GM12864 (cell line): ENCODE measurements around the gene CDA.
A peak's percentile ranks its signal among the peaks of the same experiment; 100 is the strongest.

Experiments used
- DNase-seq: peaks from one replicate; pipeline ENCODE4 v3.0.0-alpha.2; 2011; ENCODE audit warnings: low read depth
- H3K4me3 ChIP-seq: 2 replicates; pipeline ENCODE4 v1.5.1; 2011; ENCODE audit warnings: mild to moderate bottlenecking, low read depth, low read length, control low read depth
- TF ChIP-seq, protein P1 (sequence below): IDR thresholded peaks from 2 replicates; pipeline ENCODE4 v1.5.1; 2011; ENCODE audit warnings: low read depth, mild to moderate bottlenecking, moderate library complexity, low read length, control low read depth, inconsistent platforms; ENCODE audit errors: missing control alignments

Gene CDA

DNA sequence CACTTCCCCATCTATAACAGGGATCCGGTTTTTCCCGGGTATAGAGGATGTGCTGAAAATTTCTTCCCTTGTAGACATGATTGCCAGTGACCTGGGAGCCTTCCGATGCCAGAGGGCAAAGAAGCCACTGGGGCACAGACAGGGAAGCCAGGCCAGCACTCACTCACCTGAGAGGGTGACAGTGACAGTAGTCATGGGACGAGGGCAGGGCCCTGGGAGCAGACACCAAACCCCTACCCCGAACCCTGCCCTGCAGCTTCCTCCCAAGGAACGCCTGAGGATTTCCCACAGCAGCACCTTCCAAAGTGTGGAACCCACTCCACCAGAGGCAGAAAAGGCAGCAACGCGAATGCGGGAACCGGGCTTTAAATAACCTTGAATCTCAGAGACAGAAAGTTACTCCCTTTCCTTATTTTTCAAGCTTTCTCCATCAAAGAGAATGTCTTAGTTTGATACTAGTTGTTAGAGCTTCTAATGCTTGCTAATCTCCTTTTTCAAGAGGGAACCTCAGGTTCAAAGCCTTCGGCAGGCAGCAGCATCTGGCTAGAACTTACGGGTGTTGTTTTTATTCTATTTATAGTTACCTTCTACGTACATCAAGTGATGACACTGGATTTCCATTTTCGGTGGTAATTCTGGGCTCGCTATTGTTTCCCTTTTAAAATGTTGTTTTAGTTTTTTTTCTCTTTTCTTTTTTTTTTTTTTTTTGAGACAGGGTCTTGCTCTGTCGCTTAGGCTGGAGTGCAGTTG, 69.4 kb downstream of the CDA start:
- DNase-seq: no peak
- TF ChIP-seq, protein P1, sequence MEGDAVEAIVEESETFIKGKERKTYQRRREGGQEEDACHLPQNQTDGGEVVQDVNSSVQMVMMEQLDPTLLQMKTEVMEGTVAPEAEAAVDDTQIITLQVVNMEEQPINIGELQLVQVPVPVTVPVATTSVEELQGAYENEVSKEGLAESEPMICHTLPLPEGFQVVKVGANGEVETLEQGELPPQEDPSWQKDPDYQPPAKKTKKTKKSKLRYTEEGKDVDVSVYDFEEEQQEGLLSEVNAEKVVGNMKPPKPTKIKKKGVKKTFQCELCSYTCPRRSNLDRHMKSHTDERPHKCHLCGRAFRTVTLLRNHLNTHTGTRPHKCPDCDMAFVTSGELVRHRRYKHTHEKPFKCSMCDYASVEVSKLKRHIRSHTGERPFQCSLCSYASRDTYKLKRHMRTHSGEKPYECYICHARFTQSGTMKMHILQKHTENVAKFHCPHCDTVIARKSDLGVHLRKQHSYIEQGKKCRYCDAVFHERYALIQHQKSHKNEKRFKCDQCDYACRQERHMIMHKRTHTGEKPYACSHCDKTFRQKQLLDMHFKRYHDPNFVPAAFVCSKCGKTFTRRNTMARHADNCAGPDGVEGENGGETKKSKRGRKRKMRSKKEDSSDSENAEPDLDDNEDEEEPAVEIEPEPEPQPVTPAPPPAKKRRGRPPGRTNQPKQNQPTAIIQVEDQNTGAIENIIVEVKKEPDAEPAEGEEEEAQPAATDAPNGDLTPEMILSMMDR: no peak
- H3K4me3 ChIP-seq: no peak overlapping the region

DNA sequence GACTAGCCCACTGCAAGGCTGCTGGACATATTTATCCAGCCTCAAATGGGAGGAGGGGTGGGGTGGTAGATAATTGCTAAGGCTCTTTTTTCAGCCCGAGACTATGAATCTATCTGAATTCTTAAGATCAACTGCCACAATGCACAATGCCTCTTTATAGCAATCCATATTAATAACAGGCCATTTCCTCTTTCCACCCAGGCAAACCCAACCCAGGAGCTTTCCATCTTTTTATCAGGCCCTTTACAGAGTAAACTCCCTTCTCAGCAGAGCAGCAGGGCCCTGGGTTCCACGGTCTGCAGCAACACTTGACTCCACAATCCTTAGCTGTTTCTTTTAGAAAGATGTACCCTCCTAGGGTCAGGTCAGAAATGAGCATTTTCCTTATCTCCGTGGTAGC, 71.5 kb downstream of the CDA start:
- H3K4me3 ChIP-seq: peak overlapping the region; percentile 89
- DNase-seq: no peak
- TF ChIP-seq, protein P1: no peak

DNA sequence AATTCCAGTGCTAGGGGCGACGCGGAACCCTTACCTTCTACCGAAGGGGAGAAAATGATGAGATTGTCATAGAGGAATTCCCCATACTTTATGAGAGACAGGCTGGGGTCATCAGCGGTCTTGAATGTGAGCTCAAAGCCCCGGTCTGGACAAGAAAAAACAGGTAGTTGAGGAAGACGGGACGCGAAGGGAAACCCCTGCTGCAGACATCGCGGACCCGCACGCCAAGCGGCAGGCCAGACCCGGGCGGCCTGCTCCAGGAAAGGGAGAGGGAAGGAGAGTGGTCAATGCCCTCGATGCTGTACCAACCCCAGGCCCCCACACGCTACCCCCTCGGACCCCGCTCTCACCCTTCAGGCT, 71.9 kb downstream of the CDA start:
- DNase-seq: no peak

DNA sequence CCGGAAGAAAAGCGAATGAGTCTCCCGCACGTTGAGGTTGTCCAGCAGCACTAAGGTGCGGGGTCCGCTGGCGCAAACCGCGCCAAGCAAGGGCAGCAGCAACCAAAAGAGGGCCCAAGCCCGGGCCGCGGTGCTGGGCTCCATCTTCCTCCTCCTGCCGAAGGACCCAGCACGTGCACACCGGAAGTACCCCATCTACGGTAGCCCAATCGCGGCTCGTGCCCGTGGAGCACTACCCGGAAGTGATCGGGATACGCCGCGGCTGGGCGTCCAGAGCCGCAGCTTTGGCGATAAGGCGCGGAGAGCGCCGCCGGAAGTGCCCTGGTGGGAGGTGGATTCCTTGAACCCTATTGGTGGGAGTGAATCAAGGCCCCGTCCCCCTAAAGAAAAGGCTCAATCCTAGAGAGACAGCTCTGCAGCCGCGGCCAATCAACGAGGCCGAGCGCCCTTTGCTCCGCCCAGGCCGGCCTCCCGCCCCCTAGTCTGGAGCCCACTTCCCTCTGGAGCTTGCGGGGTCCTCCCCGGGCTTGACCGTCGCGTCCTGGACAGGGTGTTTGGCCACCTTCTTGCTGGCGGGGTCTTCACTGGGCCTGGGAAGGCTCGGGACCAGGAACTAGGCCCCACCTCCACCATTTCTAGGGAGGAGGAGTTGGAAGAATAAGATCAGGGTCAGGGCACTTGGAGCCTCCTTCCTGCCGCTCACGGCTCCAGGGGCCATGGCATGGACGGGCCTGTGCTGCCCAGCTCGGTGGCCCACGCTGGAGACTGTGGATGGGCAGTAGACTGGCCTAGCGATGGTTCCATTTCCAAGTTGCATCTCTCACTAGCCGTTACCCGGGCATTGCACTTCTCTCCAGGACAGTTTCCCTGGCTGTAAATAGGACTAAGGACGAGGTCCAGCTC, 72.6 kb downstream of the CDA start, which contains the start of gene DDOST:
TSS of gene DDOST (minus strand) at position 163 of the 903 bp plus-strand sequence. CDS start at position 144, 19 bp downstream.
- DNase-seq: peak; percentile 98
- TF ChIP-seq, protein P1: peak; percentile 52
- H3K4me3 ChIP-seq: peak within 1 kb of the TSS; percentile 89

More for the DNA sequence above, 71.9 kb downstream of the CDA start:
- H3K4me3 ChIP-seq: peak overlapping the region; percentile 89
- TF ChIP-seq, protein P1: no peak

DNA sequence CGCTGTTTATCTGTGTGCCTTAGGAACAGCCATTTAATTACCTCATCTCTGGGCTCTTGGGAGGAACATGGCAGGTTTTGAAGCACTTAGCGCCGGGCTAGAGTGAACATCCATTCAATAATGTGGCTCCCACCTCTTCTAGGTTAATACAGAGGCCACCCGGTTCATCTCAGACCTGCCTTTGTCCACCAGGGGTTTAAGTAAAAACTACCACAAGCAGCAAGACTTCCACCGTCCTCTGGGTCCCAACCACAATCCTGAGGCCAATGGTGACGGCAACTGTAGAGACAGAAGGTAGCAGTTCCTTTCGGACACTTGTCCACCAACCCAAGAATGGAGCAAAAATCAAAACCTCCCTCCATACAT, 73.2 kb downstream of the CDA start:
- H3K4me3 ChIP-seq: peak overlapping the region; percentile 89
- DNase-seq: no peak
- TF ChIP-seq, protein P1: no peak

DNA sequence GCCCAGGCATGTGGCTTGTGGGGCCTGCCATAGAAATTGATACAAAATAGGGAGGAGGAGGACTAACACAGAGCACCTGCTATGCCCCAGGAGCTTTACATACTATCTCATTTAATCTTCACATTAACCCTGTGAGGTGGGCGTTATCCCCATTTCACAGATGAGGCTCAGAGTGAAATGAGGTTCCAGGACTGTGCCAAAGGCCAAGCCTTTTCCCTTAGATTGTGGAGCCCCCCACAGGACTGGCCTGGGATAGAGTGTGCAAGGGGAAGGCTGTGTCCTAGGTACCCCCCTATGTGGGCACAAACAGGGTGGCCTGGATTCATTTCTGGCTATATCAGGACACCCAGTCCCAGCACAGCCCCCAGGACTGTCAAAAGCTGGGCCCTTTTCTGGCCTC, 74.5 kb downstream of the CDA start:
- TF ChIP-seq, protein P1: no peak
- H3K4me3 ChIP-seq: no peak overlapping the region
- no peak for DNase-seq
